PC-3 (cell line): ENCODE measurements around the gene FOXN3. TPM values are rescaled to one million over a fixed set of nuclear protein-coding genes. Genes with fewer than 3 reads are reported as not detected.

ENCODE experiments used
- ATAC-seq: fragments of 200-7000 bp; cut with Tn5 transposase; 2 replicates; pipeline ENCODE4 v1.9.1; 2020; ENCODE audit warnings: mild to moderate bottlenecking, moderate library complexity
- BruUV-seq: library from RNA; stranded (reverse); fragments of 400-500 nt; replicated peaks from 2 replicates; lab custom pipeline; 2021; lab: Mats Ljungman, UMichigan
- CTCF ChIA-PET: fragments of 300-600 bp; sonication (Branson Sonifier 250); formaldehyde crosslinking; loops from one replicate; lab custom pipeline; 2022; ENCODE audit warnings: antibody characterized with exemption; lab: Charles Lee
- POLR2A ChIA-PET: fragments of 300-600 bp; sonication (Branson Sonifier 250); formaldehyde crosslinking; loops from one replicate; lab custom pipeline; 2022; ENCODE audit warnings: antibody characterized with exemption; ENCODE audit not compliant: unreplicated experiment; lab: Charles Lee
- DNase-seq: peaks from one replicate; pipeline ENCODE4 v3.0.0-alpha.2; 2015
- H2AFZ ChIP-seq: fragments of 300-600 bp; sonication (generic); 2 replicates; pipeline ENCODE4 v1.6.0; 2016; ENCODE audit warnings: antibody characterized with exemption, low read length
- H3F3A ChIP-seq: fragments of 300-600 bp; sonication (generic); one replicate; pipeline ENCODE4 v1.6.0; 2017; ENCODE audit warnings: antibody characterized with exemption, low read length, control low read depth, mild to moderate bottlenecking; ENCODE audit not compliant: unreplicated experiment
- H3K27ac ChIP-seq: fragments of 300-600 bp; sonication (generic); 2 replicates; pipeline ENCODE4 v1.5.1; 2016; ENCODE audit warnings: mild to moderate bottlenecking, low read length
- H3K27me3 ChIP-seq: fragments of 300-600 bp; sonication (generic); 2 replicates; pipeline ENCODE4 v1.6.1; 2016; ENCODE audit warnings: low read length, mixed read lengths
- H3K36me3 ChIP-seq: fragments of 300-600 bp; sonication (generic); 2 replicates; pipeline ENCODE4 v1.6.1; 2016; ENCODE audit warnings: low read depth, mixed run types, low read length, mixed read lengths
- H3K4me1 ChIP-seq: fragments of 300-600 bp; sonication (generic); 2 replicates; pipeline ENCODE4 v1.5.1; 2016; ENCODE audit warnings: low read length; ENCODE audit not compliant: insufficient read depth
- H3K4me2 ChIP-seq: fragments of 300-600 bp; sonication (generic); 2 replicates; pipeline ENCODE4 v1.6.0; 2016; ENCODE audit warnings: low read length
- H3K4me3 ChIP-seq: fragments of 300-600 bp; sonication (generic); 2 replicates; pipeline ENCODE4 v1.5.1; 2016; ENCODE audit warnings: mild to moderate bottlenecking, low read length, mixed read lengths
- H3K79me2 ChIP-seq: fragments of 300-600 bp; sonication (generic); 2 replicates; pipeline ENCODE4 v1.6.1; 2017; ENCODE audit warnings: low read length, mixed read lengths
- H3K9ac ChIP-seq: fragments of 300-600 bp; sonication (generic); 2 replicates; pipeline ENCODE4 v1.6.0; 2016; ENCODE audit warnings: mild to moderate bottlenecking, low read length
- H3K9me2 ChIP-seq: fragments of 300-600 bp; sonication (generic); replicated peaks from 2 replicates; pipeline ENCODE4 v1.6.1; 2016; ENCODE audit warnings: mixed run types, low read length, mixed read lengths
- H3K9me3 ChIP-seq: fragments of 300-600 bp; sonication (generic); 2 replicates; pipeline ENCODE4 v1.6.1; 2016; ENCODE audit warnings: low read length, mixed read lengths
- H4K20me1 ChIP-seq: fragments of 300-600 bp; sonication (generic); 2 replicates; pipeline ENCODE4 v1.6.1; 2016; ENCODE audit warnings: low read length, mixed read lengths
- CTCF ChIP-seq: fragments of 300-600 bp; sonication (generic); conservative IDR thresholded peaks from 2 replicates; pipeline ENCODE4 v1.5.1; 2017; ENCODE audit warnings: antibody characterized with exemption, low read depth, mild to moderate bottlenecking, low read length
- EZH2 ChIP-seq: fragments of 300-600 bp; sonication (generic); IDR thresholded peaks from one replicate; pipeline ENCODE4 v1.6.1; 2017; ENCODE audit warnings: antibody characterized with exemption, mild to moderate bottlenecking, low read length; ENCODE audit not compliant: unreplicated experiment
- EZH2phosphoT487 ChIP-seq: fragments of 300-600 bp; sonication (generic); IDR thresholded peaks from 2 replicates; pipeline ENCODE4 v1.6.1; 2018; ENCODE audit warnings: mild to moderate bottlenecking, antibody characterized with exemption, low read length, borderline replicate concordance
- intact Hi-C: fragments of 100-400 bp; cut with micrococcal nuclease; formaldehyde crosslinking; loops from 2 replicates; pipeline ENCODE4 v1.9.0; 2023
- total RNA-seq: library from RNA; depleted of rRNA; stranded (reverse); fragments of >200 nt; gene quantifications from 2 replicates; pipeline ENCODE4 v1.2.3, GENCODE V29; 2014

Gene FOXN3
- total RNA-seq, 1 experiment from 2014 or later = 13.3 TPM

DNA sequence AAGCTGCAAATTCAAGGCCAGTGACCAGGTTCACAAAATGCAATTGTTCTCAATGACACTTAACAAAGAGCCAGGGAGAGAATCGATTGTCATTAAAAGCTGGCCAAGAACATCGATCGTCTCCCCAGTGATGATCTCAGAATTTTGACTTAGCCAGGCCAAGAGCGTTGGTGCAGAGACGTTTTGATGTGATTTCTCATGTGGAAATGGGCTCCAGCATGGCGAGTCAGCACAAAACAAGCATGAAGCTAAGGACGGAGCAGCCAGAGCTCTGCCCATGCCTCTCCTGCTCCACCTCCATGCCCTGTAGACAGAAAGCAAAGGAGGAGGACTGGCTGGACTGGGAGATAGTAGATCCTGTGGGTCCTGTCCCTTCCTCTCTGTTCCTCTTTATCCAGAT, 270.8 kb downstream of the FOXN3 start:
- ATAC-seq = no peak
- BruUV-seq = no TSS peak

GRCh38 chr14:89144642-89145041, 272.4 kb downstream of the FOXN3 start:
- ChIA-PET POLR2A (no interaction called here), CTCF (no interaction called here)
- Histone ChIP-seq H3K9me2 (no peaks in the 10 kb centered on the region), H4K20me1 (no peaks in the 10 kb centered on the region), H3K9ac (no peak overlapping the region), H3K4me2 (no peak overlapping the region), H3K27ac (no peak overlapping the region), H3K27me3 (peaks cover 7% of the 10 kb centered on the region; the same call in 1 of the 2 replicates), H3K4me3 (no peak overlapping the region), H3K79me2 (no peaks in the 10 kb centered on the region), H3K9me3 (no peaks in the 10 kb centered on the region), H3F3A (no peaks in the 10 kb centered on the region), H3K4me1 (no peaks in the 10 kb centered on the region), H2AFZ (no peak overlapping the region), H3K36me3 (no peaks in the 10 kb centered on the region)
- no peak for TF ChIP-seq EZH2
- no peak for TF ChIP-seq CTCF
- TF ChIP-seq EZH2phosphoT487 = no peak
- DNase-seq = no peak
- BruUV-seq = no TSS peak
- ATAC-seq = no peak
- intact Hi-C loops = no loop called here

More for the DNA sequence above, 270.8 kb downstream of the FOXN3 start:
- Histone ChIP-seq H3K9ac (no peak overlapping the region), H3K4me2 (no peak overlapping the region), H3K27ac (no peak overlapping the region), H2AFZ (no peak overlapping the region), H3K4me3 (no peak overlapping the region), H3K36me3 (no peaks in the 10 kb centered on the region), H3K79me2 (no peaks in the 10 kb centered on the region), H3F3A (no peaks in the 10 kb centered on the region), H3K27me3 (peaks cover 7% of the 10 kb centered on the region; the same call in 1 of the 2 replicates), H3K4me1 (no peaks in the 10 kb centered on the region), H4K20me1 (no peaks in the 10 kb centered on the region), H3K9me3 (no peaks in the 10 kb centered on the region), H3K9me2 (no peaks in the 10 kb centered on the region)
- TF ChIP-seq EZH2 (no peak), CTCF (no peak), EZH2phosphoT487 (no peak)
- DNase-seq = no peak
- intact Hi-C loops = no loop called here
- POLR2A ChIA-PET = no interaction called here
- CTCF ChIA-PET = no interaction called here

DNA sequence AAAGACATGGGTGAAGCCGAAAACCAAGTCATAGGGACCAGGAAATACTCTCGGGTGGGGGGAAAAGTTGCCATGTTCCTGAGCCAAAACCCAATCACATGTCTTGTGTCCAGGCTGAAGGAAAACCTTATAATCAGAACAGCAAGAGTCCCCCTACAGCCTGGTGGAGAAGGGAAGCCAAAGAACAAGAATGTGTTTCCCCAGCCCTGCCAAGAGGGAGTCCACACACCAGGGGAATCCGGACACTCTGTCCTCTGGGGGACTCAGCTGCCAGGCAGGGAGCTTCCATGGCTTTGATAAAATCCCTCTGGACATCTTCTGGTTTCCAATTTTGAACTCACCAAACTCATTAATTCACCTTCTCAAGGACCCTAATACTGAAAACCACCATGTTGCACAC, 273.0 kb downstream of the FOXN3 start:
- Histone ChIP-seq H3K4me2 (no peak overlapping the region), H3K36me3 (no peaks in the 10 kb centered on the region), H3K9ac (no peak overlapping the region), H2AFZ (no peak overlapping the region), H3K79me2 (no peaks in the 10 kb centered on the region), H4K20me1 (no peaks in the 10 kb centered on the region), H3K27ac (no peak overlapping the region), H3K4me3 (no peak overlapping the region), H3K9me3 (no peaks in the 10 kb centered on the region), H3K27me3 (peaks cover 7% of the 10 kb centered on the region; the same call in 1 of the 2 replicates), H3K9me2 (no peaks in the 10 kb centered on the region), H3K4me1 (no peaks in the 10 kb centered on the region), H3F3A (no peaks in the 10 kb centered on the region)
- intact Hi-C loops = no loop called here
- no peak for DNase-seq
- POLR2A ChIA-PET = no interaction called here
- ATAC-seq = no peak
- BruUV-seq = no TSS peak
- CTCF ChIA-PET = no interaction called here
- TF ChIP-seq CTCF (no peak), EZH2phosphoT487 (no peak), EZH2 (no peak)
